ENCODE data around the gene PCYT1A.
"Not testable (repeated sequence)": the region's sequence is repeated elsewhere in the genome, so short reads cannot be mapped to it uniquely, and the experiment has no call there.

The PCYT1A gene

DNA sequence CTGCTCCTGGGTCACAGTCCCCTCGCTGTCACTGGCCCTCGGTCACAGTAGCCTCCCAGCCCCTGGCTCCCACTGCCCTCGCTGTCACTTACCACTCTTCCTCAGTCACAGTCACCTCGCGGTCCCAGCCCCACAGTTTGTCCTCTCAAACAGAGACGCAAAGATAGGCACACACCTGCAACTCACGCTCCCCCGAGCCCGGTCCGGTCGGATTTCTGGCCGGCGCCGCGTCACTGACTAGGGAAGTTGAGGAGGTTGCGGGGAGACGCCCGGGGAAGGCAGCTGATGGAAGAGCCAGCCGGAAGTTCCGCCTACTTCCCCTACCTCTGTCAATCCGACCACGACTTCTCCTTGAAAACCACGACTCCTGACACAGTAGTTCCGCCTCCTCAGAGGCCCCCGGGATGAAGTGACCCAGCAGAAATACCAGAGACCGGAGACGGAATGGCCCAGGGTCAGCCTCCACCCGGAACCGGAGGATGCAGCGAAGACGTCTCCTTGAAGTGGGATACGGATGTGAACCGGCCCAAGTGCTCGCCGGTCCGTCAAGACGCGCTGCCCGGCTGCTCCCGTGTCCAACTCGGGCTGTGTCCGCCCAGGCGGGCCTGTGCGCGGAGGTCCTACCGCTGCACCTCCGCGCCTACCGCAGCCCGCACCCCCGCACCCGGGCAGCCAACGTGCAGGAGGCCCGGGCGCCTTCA is at the start of gene PCYT1A:
TSS of gene PCYT1A (minus strand) at position 287 of the 701 bp plus-strand sequence. CDS start 17,195 bp downstream, outside the sequence.
- DNase-seq (ENCODE audit: low read depth, low spot score) = peak; percentile 98

DNA sequence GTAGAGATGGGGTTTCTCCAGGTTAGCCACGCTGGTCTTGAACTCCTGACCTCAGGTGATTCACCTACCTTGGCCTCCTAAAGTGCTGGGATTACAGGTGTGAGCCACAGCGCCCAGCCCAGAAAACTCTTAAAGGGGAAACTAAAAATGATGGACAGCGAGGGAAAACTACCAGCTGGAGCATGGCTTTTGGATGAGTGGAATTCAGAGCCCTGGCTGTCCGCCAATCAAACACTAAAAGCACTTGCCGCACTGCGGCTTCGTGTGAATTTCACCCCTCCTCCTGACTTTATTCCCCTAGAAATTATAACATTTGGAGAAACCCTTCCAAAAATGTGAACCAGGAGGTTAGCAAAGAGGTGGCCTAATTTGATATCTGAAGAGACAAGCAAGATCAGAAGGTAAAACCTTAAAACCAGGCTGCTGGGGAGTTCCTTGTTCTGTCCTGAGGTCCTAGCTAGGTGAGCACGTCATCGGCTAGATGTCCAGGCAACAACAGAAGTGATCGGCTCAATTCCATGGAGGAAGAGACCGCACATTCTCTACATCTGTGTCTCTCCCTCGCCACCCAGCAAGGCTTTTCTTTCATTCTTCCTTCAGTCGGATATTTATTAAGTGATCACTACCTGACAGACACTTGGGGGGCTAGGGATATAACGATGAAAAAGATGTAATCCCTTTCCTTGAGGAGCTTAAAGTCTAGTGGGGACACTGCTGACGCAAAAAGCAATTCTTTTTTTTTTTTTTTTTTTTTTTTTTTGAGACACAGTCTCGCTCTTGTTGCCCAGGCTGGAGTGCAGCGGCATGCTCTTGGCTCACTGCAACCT is 49.0 kb upstream of the PCYT1A start:
- no peak for DNase-seq (ENCODE audit: low read depth, low spot score)

DNA sequence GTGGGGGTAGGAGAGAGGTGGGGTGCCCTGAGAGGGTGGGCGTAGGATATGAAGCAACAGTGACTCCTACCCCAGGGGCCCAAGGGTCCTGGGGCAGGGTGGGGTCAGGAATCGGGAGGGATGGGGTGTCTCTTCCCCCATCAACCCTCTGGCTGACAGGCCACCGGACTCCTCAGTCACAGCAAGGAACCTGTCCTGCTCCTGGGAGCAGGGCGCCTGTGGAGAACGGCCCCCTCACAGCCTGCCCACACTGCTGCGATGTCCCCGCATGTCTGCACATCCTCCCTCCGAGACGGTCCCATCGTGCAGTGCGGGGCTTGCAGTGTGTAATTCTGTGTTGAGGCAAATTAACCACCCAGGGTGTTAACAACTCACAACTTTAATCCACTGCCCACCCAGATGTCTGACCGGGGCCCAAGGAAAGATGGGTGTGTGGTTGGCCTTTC is 48.0 kb upstream of the PCYT1A start:
- no peak for DNase-seq (ENCODE audit: low read depth, low spot score)

DNA sequence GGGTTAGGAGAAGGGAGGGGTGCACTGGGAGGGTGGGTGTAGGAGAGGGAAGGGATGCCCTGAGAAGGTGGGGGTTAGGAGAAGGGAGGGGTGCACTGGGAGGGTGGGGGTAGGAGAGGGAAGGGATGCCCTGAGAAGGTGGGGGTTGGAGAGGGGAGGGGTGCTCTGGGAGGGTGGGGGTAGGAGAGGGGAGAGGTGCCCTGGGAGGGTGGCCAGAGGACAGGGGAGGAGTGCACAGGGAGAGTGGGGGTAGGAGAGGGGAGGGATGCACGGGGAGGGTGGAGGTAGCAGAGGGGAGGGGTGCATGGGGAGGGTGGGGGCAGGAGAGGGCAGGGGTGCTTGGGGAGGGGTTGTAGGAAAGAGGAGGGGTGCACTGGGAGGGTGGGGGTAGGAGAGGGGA is 47.5 kb upstream of the PCYT1A start:
- DNase-seq (ENCODE audit: low read depth, low spot score) = no peak

DNA sequence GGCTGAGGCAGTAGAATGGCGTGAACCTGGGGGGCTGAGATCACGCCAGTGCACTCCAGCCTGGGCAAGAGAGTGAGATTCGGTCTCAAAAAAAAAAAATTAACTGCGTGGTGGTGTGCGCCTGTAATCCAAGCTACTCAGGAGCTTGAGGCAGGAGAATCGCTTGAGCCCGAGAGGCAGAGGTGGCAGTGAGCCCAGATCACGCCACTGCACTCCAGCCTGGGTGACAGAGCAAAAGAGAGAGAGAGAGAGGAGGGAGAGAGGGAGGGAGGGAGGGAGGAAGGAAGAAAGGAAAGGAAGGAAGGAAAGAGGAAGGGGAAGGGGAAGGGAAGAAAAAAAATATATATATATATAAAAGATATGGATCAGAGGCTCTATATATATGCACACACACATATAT is 44.6 kb upstream of the PCYT1A start:
- no peak for DNase-seq (ENCODE audit: low read depth, low spot score)

DNA sequence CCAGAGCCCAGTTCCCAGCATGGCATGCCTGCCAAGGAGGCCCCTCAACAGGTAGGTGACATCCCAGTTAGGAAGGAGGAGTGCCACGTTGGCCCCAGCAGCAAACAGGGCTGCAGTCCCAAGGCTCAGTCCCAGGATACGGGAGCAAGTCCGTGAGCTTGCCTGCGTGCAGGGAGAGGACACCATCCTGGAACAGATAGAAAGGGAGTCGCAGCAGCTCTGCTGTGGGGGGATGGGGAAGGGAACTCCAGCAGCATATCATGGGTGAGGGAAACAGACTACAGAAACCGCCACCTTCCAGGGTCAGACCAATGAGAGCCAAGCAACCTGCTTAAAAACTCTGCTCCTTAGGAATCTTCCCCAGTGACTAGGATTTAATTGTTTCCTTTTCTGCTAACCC is 39.9 kb upstream of the PCYT1A start:
- peak; percentile 29 for DNase-seq (ENCODE audit: low read depth, low spot score)

DNA sequence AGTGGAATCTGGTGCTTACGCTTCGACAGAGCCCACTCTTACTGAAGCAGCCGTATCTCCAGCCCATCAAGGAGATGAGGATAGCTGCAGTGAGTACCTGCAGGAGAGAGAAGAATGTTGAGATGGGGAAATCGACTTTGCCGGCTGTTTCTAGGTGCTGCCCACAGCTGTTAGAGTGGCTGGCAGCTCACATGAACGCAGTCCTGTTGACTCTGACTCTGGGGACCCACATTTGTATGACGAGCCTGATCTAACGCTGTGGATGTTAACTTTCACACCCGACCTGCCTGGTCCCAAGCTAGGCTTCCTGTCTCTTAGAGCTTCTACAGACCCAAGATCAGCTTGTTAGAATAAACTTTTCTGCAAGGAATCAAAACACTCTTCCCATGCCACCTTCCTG is 39.4 kb upstream of the PCYT1A start:
- DNase-seq (ENCODE audit: low read depth, low spot score) = no peak

DNA sequence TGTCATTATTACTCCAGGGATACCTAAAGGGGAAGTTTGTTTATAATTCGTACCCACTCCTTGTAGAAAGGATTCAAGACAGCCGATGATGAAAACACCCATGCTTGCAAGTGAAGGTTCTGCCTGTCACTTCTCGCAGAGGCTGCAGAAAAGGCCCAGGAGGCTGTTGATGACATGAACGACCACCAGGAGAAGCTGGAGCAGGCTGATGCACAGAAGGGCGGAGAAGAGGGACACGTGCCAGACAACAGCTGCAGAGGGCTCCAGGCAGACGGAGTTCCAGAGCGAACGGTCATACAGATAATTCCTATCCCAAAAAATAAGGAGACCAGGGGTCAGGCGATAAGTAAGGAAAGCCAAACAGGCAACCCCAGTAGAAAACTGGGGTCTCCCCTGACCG is 36.2 kb upstream of the PCYT1A start:
- peak; percentile 67 for DNase-seq (ENCODE audit: low read depth, low spot score)

DNA sequence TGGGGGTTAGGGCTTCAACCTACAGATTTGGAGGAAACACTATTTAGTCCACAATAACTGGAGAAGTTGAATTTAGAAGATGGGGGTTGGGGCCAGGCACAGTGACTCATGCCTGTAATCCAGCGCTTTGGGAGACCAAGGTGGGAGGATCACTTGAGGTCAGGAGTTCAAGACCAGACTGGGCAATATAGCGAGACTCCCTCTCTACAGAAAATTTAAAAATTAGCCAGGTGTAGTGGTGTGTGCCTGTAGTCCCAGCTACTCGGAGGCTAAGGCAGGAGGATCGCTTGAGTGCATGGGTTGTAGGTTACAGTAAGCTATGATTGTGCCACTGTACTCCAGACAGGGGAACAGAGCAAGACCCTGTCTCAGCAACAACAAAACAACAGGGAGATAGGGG is 35.5 kb upstream of the PCYT1A start:
- DNase-seq (ENCODE audit: low read depth, low spot score) = no peak

DNA sequence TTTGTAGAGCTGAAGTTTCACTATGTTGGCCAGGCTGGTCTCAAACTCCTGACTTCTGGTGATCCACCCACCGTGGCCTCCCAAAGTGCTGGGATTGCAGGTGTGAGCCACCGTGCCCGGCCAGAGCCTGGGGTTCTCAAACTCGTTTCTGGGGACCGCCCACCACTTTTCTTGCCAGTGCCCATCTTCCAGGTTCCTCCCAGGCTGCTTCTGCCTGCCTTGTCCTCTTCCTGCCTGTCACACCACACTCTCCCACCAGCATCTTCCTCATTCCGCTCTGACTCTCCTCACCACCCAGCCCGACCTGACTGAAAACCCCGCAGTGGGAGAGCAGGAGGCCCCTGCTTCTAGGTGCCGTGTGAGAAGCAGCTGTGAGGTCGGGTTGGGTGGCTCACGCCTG is 33.6 kb upstream of the PCYT1A start:
- DNase-seq (ENCODE audit: low read depth, low spot score) = no peak

DNA sequence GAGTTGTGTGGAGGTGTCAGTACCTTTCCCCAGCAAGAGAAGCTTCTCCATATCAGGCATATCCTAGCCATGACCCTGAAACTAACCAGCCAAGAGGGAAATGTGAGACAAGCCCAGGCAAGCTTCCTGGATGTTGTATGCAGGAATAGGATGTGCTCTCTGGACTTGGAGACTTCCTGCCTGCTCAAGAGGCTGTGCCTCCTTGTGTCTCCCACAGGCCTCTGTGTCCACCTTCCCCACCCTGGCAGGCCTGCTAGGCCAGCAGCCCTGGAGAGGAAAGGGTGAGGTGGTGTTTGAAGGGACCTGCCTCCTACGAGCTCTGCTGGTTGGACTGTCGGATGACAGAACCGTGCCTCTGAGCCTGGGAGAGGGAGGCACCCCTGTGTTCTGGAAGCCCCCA is 32.6 kb upstream of the PCYT1A start:
- DNase-seq (ENCODE audit: low read depth, low spot score) = no peak

DNA sequence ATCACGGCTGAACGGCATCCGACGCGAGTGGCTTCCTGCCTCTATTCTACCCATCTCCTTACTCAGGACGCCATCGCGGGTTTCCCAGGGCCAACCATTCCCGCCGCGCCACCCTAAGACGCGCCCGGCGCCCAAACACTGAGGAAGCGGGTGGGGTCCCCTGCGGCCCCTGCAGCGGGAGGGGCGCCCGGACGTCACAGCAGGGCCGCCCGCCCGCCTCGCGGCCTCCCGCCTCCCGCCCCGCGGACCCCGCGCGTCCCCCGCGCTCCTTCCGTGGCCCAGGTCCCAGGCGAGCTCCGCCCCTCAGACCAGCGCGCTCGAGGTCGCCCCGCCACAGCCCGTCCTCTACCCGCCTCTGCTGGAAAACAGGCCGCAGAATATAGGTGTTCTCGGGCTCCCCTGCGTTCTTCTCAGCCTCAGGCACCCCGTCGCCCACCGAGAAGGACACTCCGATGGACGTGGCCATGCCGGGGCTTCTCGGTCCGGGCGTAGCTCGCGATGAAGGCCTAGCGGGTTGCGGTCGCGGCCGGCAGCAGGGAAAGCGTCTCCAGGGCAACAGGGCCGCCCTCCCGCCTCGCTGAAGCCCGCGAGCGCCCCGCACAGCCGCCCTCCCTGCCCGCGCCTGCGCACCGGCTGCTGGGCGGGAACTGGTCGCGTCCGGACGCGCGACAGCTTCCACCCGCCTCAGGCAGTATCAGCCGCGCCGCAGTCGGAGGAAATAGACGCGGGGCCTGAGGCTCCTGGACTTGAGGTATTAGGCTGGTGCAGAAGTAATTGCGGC is 30.4 kb upstream of the PCYT1A start, which contains the start of gene DYNLT2B:
TSS of gene DYNLT2B (minus strand) at position 554 of the 781 bp plus-strand sequence. CDS start at position 466, 88 bp downstream.
- peak; percentile 96 for DNase-seq (ENCODE audit: low read depth, low spot score)

DNA sequence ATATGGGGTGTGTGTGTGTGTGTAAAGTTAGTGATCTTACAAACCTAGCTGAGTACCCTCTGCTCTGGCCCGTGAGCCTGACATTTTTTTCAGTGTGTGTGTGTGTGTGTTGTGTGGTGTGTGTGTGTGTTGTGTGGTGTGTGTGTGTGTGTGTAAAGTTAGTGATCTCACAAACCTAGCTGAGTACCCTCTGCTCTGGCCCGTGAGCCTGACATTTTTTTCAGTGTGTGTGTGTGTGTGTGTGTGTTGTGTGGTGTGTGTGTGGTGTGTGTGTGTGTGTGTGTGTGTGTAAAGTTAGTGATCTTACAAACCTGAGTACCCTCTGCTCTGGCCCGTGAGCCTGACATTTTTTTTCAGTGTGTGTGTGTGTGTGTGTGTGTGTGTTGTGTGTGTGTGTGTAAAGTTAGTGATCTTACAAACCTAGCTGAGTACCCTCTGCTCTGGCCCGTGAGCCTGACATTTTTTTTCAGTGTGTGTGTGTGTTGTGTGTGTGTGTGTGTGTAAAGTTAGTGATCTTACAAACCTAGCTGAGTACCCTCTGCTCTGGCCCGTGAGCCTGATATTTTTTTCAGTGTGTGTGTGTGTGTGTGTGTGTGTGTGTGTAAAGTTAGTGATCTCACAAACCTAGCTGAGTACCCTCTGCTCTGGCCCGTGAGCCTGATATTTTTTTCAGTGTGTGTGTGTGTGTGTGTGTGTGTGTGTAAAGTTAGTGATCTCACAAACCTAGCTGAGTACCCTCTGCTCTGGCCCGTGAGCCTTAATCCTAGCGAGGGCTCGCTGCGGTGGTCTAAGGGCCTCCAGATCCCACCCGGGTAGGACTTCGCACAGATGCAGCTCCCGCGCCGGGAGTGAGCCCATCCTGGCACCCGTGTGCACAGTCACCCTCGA is 29.5 kb upstream of the PCYT1A start:
- DNase-seq (ENCODE audit: low read depth, low spot score) = not testable (repeated sequence)

DNA sequence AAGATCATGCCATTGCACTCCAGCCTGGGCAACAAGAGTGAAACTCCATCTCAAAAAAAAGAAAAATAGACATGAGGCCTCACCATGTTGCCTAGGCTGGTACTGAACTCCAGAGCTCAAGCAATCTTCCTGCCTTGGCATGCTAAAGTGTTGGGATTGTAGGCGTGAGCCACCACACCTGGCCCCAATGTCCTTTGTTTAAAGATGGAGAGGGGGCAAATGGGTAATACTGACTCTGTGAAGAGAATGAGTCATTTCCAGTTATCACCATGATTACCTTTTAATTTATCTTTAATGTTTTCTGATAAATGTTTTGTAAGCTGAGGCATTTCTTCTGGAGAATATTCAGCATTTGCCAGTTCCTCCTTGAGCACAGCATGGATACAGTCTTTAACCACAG is 28.3 kb upstream of the PCYT1A start:
- no peak for DNase-seq (ENCODE audit: low read depth, low spot score)

DNA sequence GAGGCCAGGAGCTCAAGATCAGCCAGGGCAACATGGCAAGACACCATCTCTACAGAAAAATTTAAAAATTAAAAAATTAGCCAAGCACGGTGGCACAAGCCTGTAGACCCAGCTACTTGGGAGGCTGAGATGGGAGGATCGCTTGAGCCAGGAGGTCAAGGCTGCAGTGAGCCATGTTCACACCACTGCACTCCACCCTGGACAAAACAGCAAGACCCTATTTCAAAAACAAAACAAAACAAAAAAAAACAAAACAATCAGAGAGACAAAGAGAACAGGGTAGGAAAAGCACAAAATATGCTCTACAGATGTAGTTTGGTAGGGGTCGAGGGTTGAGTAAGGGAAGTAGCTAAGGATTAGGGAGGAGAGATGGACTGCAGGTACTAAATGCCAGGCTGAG is 27.1 kb upstream of the PCYT1A start:
- DNase-seq (ENCODE audit: low read depth, low spot score) = no peak

DNA sequence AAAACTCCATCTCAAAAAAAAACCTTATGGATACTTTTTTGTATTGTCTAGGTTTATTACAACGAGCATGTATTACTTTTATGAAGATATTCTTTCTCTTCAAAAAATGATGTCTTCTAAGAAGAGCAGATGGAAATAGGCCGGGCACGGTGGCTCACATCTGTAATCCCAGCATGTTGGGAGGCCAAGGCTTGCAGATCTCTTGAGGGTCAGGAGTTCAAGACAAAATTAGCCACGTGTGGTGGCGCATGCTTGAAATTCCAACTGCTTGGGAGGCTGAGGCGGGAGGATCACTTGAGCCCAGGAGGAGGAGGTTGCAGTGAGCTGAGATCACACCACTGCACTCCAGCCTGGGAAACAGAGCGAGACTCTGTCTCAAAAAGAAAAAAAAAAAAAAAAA is 26.6 kb upstream of the PCYT1A start:
- DNase-seq (ENCODE audit: low read depth, low spot score) = not testable (repeated sequence)

DNA sequence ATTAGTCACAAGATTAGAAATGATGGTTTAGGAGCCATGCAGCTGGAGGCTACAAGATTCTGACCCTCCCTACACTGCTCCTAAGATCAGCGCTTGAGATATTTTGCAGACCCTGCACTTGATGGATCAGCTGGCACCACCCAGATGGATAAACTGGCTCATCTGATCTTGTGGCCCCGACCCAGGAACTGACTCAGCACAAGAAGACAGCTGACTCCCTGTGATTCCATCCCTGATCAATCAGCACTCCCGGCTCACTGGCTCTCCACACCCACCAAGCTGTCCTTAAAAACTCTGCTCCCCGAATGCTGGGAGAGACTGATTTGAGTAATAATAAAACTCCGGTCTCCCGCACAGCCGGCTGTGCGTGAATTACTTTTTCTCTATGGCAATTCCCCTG is 15.4 kb upstream of the PCYT1A start:
- not testable (repeated sequence) for DNase-seq (ENCODE audit: low read depth, low spot score)

DNA sequence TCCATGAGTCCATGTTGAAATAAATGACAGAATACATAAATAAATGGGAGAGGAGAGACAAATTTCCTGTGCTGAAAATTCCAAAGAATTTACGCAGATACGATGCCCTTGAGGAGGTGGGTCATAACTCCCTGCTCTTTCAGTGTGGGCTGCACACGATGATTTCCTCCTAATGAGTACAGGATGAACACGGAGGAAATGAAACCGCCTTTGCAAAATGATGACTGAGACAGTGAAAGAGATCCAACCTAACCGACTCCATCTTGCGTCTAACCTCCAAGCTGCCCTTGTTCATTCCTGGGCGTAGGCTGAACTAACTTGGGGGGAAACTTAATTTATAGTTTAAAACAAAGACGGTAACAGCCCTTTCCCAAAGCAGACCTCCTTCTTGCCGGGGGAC is 15.0 kb upstream of the PCYT1A start:
- not testable (repeated sequence) for DNase-seq (ENCODE audit: low read depth, low spot score)

DNA sequence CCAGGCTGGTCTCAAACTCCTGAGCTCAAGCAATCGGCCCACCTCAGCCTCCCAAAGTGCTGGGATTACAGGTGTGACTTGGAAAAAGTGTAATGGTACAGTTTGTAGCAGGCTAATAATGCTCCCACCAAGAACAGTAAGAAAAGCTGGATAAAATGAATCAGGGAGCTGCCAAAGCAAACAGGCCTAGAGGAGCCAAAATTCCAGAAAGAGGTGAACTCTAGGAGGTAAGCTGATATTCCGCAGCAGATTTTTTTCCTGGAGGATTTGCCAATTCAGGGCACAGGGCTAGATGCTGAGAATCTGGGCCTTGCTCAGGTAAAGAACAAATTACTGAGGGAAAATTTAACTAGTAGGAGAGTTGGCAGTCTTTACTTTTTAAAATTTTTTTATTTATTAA is 11.0 kb upstream of the PCYT1A start:
- no peak for DNase-seq (ENCODE audit: low read depth, low spot score)

DNA sequence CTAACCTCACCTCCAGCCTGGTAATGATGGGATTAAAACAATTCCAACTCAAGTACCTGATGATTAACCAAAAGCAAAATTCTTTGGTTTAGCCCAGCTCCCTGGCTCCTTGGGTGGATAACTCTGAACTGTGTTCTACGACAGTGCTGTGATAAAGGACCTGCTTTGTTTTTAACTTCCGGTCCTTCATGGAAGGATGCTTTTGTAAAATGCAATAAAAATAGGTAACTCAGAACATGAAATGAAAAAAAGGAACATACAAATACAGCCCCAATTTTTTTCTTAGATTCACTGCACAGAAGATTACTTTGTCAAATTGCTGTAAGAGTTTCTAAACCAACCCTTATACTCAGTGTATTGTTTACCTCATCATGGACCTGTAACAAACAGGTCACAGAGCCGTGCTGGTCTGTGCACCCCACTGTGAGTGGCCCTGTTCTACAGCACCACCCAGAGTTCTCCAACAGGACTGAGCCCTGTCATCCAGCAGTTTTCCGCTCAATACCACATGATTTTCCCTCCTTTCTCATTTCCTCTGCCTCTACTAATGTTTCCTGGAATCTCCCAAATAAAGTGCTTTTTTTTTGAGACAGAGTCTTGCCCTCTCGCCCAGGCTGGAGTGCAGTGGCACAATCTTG is 4.9 kb upstream of the PCYT1A start:
- DNase-seq (ENCODE audit: low read depth, low spot score) = no peak

DNA sequence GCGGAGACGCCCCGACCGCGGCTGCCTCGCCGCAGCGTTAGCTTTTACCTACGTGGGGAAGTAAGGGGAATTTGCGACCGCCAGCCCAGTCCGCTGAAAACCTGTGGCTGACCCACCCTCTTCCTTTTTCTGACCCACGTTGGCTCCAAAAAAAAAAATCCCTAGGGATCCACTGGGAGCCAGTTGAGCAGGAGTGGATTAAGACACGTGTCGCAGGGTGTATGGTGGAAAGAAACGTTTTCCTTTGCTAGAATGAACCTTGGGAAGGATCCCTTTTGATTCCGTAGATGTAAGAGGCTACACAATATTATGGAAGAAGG is 575 bp upstream of the PCYT1A start:
- DNase-seq (ENCODE audit: low read depth, low spot score) = no peak

All from ELF-1 (cell line).